Eye (tissue), 1 donor: ENCODE results near the gene ANXA1.

ENCODE experiments used
- DNase-seq: peaks from one replicate; pipeline ENCODE4 v3.0.0-alpha.2; 2015

Gene ANXA1

DNA sequence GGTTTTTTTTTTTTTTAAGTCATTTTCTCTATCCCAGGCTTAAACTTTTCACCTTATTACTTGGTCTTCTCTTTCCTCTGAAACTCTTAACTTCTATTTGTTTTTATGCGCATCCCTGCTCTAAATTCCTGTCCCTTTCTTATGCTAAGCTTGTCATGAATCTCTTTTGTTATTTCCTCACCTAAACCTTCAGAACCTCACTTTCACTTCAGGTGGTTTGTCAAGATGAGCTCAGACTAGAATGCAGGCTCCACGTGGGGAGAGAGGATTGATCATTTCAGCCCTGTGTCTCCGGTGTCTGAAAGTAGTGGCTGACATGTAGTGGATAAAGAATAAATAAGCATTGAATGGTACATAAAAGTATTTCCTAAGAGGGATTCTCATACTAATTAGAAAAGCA lies 63.6 kb downstream of the ANXA1 start:
- DNase-seq, result no peak

DNA sequence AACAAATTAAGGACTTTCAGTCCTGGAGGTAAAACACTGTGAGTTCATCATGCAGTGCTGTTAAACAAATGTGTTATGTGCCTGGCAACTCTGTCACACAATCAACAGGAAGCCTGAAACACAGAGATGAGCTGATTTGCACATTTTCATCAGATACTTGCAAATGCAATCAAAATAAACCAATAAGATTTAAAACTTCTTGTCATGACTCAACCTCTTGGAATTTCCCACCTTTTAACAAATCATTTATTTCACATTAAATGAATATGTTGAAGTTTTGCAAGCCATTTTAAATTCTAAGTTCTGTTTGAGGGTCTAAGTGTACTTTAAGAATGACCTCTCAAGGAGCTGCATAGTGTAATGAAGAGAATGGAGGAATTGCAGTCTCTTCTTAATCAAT lies 64.4 kb downstream of the ANXA1 start:
- DNase-seq, result no peak
